ENCODE results near the gene PLPPR3.
A peak's percentile ranks its signal among the peaks of the same experiment; 100 is the strongest.

Gene PLPPR3

DNA sequence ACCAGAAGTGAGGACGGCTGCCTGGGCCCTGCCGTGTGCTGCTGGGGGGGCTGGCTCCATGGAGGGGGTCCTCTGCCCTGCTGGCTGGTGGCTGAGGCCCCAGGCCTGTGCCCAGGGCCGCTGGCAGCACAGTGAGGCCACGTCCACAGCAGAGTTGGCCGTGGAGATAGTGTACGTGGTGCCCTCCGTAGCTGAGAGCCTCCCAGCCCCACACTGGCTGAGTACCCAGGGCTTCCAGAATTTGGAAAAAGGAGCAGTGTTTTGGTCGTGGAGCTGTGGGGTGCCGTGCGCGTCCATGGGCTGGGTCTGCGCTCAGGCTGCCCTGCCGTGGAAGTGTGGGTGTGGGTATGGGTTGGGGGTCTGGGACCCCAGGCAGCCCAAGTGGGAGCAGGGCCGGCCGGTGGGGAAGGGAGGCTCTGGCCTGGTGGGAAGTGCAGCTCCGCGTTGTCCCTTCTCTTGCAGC, 18.6 kb downstream of the PLPPR3 start:
- Histone ChIP-seq H3K4me3 (no peak overlapping the region), H3K9ac (no peak overlapping the region), H3K27ac (no peak overlapping the region), H3K9me3 (no peaks in the 10 kb centered on the region), H3K4me1 (peaks cover 30% of the 10 kb centered on the region), H3K27me3 (no peaks in the 10 kb centered on the region), H3K36me3 (peaks cover 100% of the 10 kb centered on the region), H3K4me2 (no peak overlapping the region), H4K20me1 (peaks cover 100% of the 10 kb centered on the region)
- TF ChIP-seq Cebpa-rat (IDR thresholded peaks at IDR 0.05): no peak

DNA sequence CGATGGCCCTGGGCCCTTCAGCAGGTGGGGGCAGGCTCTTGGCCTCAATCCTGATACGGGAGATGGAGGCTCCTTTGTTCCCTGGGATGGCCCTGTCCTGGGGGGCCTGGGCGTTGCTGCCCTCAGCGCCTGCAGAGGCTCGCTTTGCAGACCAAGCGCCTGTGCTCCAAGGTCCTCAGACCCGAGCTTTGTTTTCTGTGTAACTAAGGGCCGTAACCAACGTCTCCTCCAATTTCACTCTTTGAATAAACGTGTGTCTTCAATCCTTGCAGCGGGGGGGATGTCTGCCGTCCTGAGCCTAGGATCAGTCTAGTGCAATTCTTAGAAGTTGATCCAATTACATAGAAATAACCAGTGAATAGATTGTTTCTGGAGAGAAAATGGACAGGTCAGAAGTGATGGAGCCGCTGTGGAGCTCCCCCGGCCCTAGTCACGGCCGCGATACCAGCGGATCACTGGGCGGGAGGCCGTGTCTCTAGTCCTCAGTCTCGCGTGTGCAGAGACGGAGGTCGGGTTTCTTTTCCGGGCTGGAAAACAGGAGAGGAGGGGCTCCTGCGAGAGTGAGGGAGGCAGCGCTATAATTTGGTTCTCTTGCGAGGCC, 19.2 kb downstream of the PLPPR3 start:
- Histone ChIP-seq H3K27me3 (no peaks in the 10 kb centered on the region), H3K9me3 (no peaks in the 10 kb centered on the region), H3K9ac (0 out of 2 replicates have a peak overlapping the region, but pooled peaks have one; percentile 29), H4K20me1 (peaks cover 100% of the 10 kb centered on the region), H3K4me1 (peaks cover 30% of the 10 kb centered on the region), H3K27ac (no peak overlapping the region), H3K4me2 (no peak overlapping the region), H3K36me3 (peaks cover 96% of the 10 kb centered on the region), H3K4me3 (no peak overlapping the region)
- no peak for TF ChIP-seq Cebpa-rat (IDR thresholded peaks at IDR 0.05)

DNA sequence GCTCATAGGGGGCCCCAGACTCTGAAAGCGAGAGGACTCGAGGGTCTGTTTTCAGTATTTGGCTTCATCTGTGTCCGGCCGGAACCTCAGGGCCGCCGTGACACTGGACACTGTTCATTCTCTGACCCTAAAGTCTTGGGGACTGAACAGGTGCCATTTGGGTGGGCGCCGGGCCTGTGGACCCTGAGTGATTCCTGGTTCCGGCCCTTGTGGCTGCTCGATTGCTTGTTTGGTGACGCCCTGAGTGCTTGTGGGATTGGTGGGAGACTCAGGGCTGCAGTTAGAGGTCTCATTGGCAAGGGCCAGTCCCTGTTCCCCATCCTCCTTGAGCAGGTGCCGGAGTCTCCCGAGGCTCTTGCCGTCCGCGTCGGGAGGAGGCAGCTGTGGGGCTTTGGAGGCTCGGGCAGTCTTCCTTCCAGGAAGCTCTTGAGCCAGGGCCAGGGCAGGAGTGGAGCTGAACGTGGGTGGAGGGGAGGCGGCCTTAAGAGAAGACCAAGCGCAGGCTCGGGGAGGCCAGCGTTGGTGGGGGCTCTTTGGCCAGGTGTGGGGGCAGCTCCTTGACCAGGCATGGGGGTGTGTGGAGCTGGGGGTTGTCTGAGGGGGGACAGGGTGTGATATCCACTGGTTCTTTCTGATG, 19.8 kb downstream of the PLPPR3 start:
- H3K9ac ChIP-seq: 0 out of 2 replicates have a peak overlapping the region, but pooled peaks have one; percentile 29
- H3K27ac ChIP-seq: no peak overlapping the region
- peak overlapping the region; percentile 100; the same call in 1 of the 2 replicates for H3K4me2 ChIP-seq

DNA sequence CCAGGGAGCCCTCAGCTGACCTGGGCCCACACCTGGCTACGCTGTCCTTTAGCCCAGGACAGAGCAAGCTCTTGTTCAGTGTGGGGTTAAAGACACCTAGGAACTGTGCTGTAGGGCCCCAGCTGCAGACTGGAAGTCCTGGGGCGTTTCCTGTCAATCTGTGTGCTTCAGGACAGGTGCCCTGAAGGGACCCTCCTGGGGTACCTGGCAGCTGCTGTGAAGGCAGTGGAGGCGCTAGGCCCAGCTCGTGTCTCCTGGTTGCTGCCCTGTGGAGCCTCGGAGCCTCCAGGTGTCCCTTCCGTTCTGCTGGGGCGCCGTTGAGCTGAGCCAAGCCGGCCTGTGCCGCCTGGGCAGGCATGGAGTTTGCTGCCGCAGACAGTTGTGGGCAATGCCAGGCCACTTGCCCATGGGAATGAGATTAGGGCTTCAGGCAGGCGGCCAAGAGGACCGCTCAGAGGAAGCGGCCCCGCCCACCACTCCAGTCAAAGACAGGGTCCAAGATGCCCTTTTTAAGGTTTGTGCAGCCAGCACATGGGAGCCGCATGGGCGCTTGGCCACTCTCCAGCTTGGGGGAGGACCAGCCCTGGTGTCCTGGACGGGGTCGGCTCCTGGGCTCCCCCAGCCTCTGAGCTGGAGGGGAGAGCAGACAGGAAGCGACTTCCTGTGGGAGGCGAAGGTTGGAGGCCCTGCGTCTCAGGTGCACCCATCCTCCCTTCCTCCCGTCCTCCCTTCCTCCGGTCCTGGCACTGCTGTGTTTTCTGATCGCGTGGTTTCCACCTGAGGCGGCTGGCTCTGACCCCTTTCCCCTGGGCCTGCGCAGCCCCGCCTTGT, 20.5 kb downstream of the PLPPR3 start:
- Histone ChIP-seq H3K36me3 (peaks cover 82% of the 10 kb centered on the region), H3K4me2 (peak overlapping the region; percentile 100), H3K4me3 (no peak overlapping the region), H3K9me3 (no peaks in the 10 kb centered on the region), H3K9ac (no peak overlapping the region), H3K27me3 (no peaks in the 10 kb centered on the region), H4K20me1 (peaks cover 86% of the 10 kb centered on the region), H3K4me1 (peaks cover 34% of the 10 kb centered on the region), H3K27ac (no peak overlapping the region)
- TF ChIP-seq Cebpa-rat (IDR thresholded peaks at IDR 0.05): no peak

More for the DNA sequence above, 19.8 kb downstream of the PLPPR3 start:
- peaks cover 89% of the 10 kb centered on the region for H3K36me3 ChIP-seq
- peaks cover 93% of the 10 kb centered on the region for H4K20me1 ChIP-seq
- H3K27me3 ChIP-seq: no peaks in the 10 kb centered on the region
- no peaks in the 10 kb centered on the region for H3K9me3 ChIP-seq
- no peak for TF ChIP-seq Cebpa-rat (IDR thresholded peaks at IDR 0.05)
- H3K4me1 ChIP-seq: peaks cover 30% of the 10 kb centered on the region
- H3K4me3 ChIP-seq: no peak overlapping the region

DNA sequence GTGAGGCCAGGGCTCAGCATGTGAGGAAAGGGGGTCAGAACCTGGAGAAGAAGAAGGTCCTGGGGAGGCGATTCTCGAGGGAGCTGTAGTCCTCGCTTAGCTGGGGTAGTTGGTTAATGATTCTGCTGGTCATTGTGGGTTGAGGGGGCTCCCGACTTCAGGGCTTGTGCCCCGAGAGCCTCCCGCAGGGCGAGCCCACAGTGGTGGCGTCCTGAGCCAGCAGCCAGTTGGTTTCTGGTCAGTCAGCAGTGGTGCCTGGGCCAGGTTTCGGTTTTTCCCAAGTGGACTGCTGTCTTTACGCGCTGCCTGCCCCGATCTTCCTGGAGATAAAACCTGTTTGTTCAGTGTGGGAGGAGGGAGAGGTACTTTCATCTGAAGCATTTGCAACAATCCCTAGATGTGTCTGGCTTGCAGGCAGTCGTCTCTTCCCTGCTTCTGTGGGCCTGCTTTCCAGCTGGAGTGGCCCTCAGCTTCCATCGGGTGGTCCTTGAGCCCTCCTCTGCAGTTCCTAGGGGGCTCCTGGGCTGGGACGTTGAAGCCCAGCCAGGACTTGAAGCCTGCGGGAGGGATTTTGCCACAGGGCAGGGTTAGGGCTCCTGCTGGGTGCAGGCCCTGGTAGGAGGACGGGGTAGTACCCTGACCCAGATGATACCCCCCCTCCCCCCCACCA, 21.3 kb downstream of the PLPPR3 start:
- H3K27me3 ChIP-seq: no peaks in the 10 kb centered on the region
- H3K4me1 ChIP-seq: peaks cover 38% of the 10 kb centered on the region
- peaks cover 79% of the 10 kb centered on the region for H4K20me1 ChIP-seq
- H3K4me3 ChIP-seq: no peak overlapping the region
- H3K9me3 ChIP-seq: no peaks in the 10 kb centered on the region
- peak overlapping the region; percentile 100 for H3K4me2 ChIP-seq
- peak overlapping the region; percentile 94; the same call in 1 of the 2 replicates for H3K9ac ChIP-seq
- H3K36me3 ChIP-seq: peaks cover 75% of the 10 kb centered on the region
- no peak overlapping the region for H3K27ac ChIP-seq
- no peak for TF ChIP-seq Cebpa-rat (IDR thresholded peaks at IDR 0.05)

DNA sequence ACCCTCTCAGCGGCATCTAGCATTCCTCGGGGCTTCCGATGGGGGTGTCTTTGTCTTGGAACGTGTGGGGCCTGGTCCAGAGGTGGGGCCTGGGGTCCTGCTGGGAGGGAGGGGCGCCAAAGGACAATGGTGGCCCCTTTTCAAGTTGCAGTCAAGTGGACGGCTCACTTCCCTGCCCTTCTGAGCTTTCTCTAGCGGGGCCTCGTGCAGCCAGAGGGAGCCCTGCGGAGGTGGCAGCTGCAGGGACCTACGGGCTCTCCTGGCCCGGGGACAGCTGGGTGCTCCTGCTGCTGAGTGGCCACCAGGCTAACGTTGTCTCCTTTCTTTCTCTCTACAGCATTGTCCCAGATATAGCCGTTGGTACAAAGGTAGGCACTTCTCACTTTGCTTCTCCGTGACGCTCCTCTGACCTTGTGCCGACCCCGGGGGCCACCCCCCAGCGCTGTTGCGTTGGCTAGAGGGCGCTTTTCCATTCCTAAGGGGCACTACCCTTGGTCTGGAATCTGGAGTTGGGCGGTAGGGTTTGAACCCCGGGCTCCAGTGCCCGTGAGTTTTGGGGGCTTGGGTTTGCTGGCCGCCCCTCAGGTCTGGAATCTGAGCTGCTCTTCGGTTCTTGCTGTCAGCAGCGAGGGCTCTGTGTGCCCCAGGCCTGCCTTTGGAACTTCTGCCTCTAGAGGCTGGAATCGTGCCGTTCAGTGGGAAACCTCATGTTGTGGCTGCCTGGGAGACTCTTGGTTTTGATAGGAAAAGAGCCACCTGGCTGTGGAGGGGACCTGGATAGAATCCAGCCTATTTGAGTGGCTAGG, 22.5 kb downstream of the PLPPR3 start:
- Histone ChIP-seq H3K9me3 (no peaks in the 10 kb centered on the region), H3K27me3 (no peaks in the 10 kb centered on the region), H3K36me3 (peaks cover 62% of the 10 kb centered on the region), H3K4me3 (peak overlapping the region; percentile 92), H3K4me2 (peak overlapping the region; percentile 100), H4K20me1 (peaks cover 66% of the 10 kb centered on the region), H3K27ac (peak overlapping the region; percentile 98), H3K4me1 (peaks cover 38% of the 10 kb centered on the region), H3K9ac (peak overlapping the region; percentile 94)
- TF ChIP-seq Cebpa-rat (IDR thresholded peaks at IDR 0.05): no peak

DNA sequence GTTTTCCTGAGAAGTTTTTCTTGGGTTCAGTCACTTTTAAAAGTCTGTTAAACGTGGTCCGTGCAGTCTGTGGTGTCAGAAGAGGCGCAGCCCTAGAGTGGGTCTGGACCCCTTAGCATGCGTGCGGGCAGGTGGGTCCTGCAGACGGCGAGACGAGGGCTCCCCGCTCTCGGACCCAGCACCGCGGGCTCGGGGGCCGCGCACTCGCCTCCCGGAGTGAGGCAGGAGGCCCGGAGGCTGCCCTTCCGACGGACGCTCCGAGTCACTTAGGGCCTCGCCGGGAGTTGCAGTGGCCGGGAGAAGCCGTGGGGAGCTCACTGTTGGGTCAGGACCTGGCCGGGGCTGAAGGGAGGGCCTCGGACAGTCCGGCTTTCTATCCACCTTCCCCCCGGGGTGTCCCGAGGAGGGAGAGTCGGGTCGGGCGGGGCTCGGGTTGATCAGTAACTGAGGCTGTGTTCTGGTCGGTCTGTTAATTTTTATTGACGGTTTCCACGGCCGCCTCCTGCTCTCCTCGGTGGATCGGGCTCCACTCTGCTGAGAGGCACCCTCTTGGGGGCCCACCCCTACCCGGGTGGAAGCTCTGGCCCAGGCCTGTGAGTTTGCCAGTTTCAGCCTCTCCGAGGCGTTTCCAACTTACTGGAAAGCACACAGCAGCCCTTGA, 23.2 kb downstream of the PLPPR3 start:
- H4K20me1 ChIP-seq: peaks cover 59% of the 10 kb centered on the region
- peaks cover 55% of the 10 kb centered on the region for H3K36me3 ChIP-seq

More for the DNA sequence above, 23.2 kb downstream of the PLPPR3 start:
- no peaks in the 10 kb centered on the region for H3K9me3 ChIP-seq
- no peak for TF ChIP-seq Cebpa-rat (IDR thresholded peaks at IDR 0.05)
- H3K9ac ChIP-seq: peak overlapping the region; percentile 94
- H3K27ac ChIP-seq: peak overlapping the region; percentile 98
- H3K4me3 ChIP-seq: peak overlapping the region; percentile 92
- peak overlapping the region; percentile 100 for H3K4me2 ChIP-seq
- no peaks in the 10 kb centered on the region for H3K27me3 ChIP-seq
- H3K4me1 ChIP-seq: peaks cover 38% of the 10 kb centered on the region

Measured in BLaER1 (cell line).